Natural killer cell (primary cell): ENCODE results near the gene FAM3D. TPM values are rescaled to one million over a fixed set of nuclear protein-coding genes. Genes with fewer than 3 reads are reported as not detected.

ENCODE experiments used
- ATAC-seq, 3 donors: fragments of 150-1000 bp in 2 of 3; fragments of 200-7000 bp in 1 of 3; cut with Tn5 transposase; 1 replicate in 1 of 3; 2 replicates in 2 of 3; pipeline ENCODE4 v1.10.0; 2021; ENCODE audit warnings: mild to moderate bottlenecking in 2 of 3, moderate library complexity in 2 of 3
- DNase-seq, 2 donors: peaks; one replicate each; pipeline versions ENCODE4 v3.0.0 to v3.0.0-alpha.2; 2013 to 2021; ENCODE audit warnings: mixed read lengths in 1 of 2
- H3K27ac ChIP-seq: one replicate; pipeline ENCODE4 v1.5.1; 2013; ENCODE audit warnings: mild to moderate bottlenecking, low read length
- H3K27me3 ChIP-seq: one replicate; pipeline ENCODE4 v1.6.1; 2013; ENCODE audit warnings: low read length; ENCODE audit not compliant: control insufficient read depth, insufficient read depth
- H3K36me3 ChIP-seq: one replicate; pipeline ENCODE4 v1.6.1; 2013; ENCODE audit warnings: low read length; ENCODE audit not compliant: control insufficient read depth, insufficient read depth
- H3K4me1 ChIP-seq: one replicate; pipeline ENCODE4 v1.6.1; 2013; ENCODE audit warnings: low read length; ENCODE audit not compliant: control insufficient read depth, insufficient read depth
- H3K4me3 ChIP-seq: one replicate; pipeline ENCODE4 v1.5.1; 2013; ENCODE audit warnings: low read length
- H3K9me3 ChIP-seq: one replicate; pipeline ENCODE4 v1.6.1; 2013; ENCODE audit warnings: low read length; ENCODE audit not compliant: control insufficient read depth, insufficient read depth
- H3K27ac Mint-ChIP-seq, 2 donors: one replicate each; pipeline ENCODE4 v1.8.0; 2022; ENCODE audit warnings: mild to moderate bottlenecking in 2 of 2, mixed read lengths in 2 of 2, moderate library complexity in 1 of 2
- H3K27me3 Mint-ChIP-seq, 2 donors: one replicate each; pipeline ENCODE4 v1.8.0; 2022; ENCODE audit warnings: low read depth in 2 of 2, mixed read lengths in 2 of 2
- H3K36me3 Mint-ChIP-seq: one replicate; pipeline ENCODE4 v1.8.0; 2022; ENCODE audit warnings: mixed read lengths
- H3K4me1 Mint-ChIP-seq, 2 donors: one replicate each; pipeline ENCODE4 v1.8.0; 2022; ENCODE audit warnings: mixed read lengths in 2 of 2
- H3K4me3 Mint-ChIP-seq: one replicate; pipeline ENCODE4 v1.8.0; 2022; ENCODE audit warnings: mild to moderate bottlenecking, moderate library complexity, mixed read lengths
- H3K9me3 Mint-ChIP-seq, 2 donors: one replicate each; pipeline ENCODE4 v1.8.0; 2022; ENCODE audit warnings: mixed read lengths in 2 of 2
- WGBS: methylation state at CpG from one replicate; pipeline ENCODE4 v1.1.7; 2013; ENCODE audit warnings: missing lambda C conversion rate; ENCODE audit not compliant: insufficient coverage; 5-methylcytosine and 5-hydroxymethylcytosine counted together
- intact Hi-C: fragments of 100-400 bp; cut with micrococcal nuclease; formaldehyde crosslinking; loops from one replicate; pipeline ENCODE4 v1.14.2; 2022
- total RNA-seq, 4 donors: library from RNA; stranded (reverse); fragments of 120-200 nt in 1 of 4; gene quantifications; one replicate each; pipeline versions ENCODE4 v1.2.3 to v1.2.4, GENCODE V29; 2013 to 2022
- TF ChIP-seq, protein P1 (sequence below): fragments of 200-600 bp; IDR thresholded peaks from one replicate; pipeline ENCODE4 v1.8.0; 2022; ENCODE audit warnings: antibody characterized with exemption

Gene FAM3D
- total RNA-seq, 3 donors from 2014 or later (not counting 1 experiment from before 2014, with no cell fraction given), result not detected

DNA sequence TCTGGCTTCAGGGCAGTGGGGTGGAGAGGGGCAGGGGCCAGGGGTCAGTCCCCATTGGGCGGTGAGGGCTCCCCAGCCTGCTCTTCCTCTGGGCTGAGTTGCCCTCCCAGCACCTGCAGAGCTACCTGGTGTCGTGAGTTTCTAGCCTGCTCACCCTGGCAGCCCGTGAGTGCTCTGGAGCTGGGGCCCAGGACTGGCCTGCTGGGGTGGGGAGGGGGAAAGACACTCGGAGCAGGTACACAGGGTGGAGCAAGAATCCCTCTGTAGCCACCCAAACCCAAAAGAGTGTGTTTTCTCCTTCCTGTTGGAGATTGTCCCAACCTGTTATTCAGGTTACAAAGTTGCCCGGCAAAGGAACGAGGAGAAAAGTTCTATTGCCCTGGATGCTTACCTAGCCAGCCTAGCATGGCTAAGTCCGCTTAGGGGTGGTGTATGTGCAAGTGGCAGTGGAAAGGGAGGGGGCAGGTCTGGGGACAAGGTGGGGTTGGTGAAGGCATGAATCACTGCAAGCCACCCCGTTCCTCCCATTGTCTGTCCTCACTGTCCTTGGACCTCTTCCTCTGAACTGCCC, 8.9 kb downstream of the FAM3D start:
- WGBS, result 92% methylated on average over 8 of the region's 8 CpGs
- no peak overlapping the region for H3K27ac Mint-ChIP-seq
- DNase-seq (no peak), ATAC-seq (no peak)
- TF ChIP-seq, protein P1, sequence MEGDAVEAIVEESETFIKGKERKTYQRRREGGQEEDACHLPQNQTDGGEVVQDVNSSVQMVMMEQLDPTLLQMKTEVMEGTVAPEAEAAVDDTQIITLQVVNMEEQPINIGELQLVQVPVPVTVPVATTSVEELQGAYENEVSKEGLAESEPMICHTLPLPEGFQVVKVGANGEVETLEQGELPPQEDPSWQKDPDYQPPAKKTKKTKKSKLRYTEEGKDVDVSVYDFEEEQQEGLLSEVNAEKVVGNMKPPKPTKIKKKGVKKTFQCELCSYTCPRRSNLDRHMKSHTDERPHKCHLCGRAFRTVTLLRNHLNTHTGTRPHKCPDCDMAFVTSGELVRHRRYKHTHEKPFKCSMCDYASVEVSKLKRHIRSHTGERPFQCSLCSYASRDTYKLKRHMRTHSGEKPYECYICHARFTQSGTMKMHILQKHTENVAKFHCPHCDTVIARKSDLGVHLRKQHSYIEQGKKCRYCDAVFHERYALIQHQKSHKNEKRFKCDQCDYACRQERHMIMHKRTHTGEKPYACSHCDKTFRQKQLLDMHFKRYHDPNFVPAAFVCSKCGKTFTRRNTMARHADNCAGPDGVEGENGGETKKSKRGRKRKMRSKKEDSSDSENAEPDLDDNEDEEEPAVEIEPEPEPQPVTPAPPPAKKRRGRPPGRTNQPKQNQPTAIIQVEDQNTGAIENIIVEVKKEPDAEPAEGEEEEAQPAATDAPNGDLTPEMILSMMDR, result no peak
- H3K4me3 Mint-ChIP-seq, result no peak overlapping the region
- Histone ChIP-seq H3K27ac (no peak overlapping the region), H3K4me3 (no peak overlapping the region), H3K27me3 (no peaks in the 10 kb centered on the region), H3K4me1 (no peaks in the 10 kb centered on the region), H3K9me3 (no peaks in the 10 kb centered on the region), H3K36me3 (no peaks in the 10 kb centered on the region)
- intact Hi-C loops, result no loop called here
- H3K27me3 Mint-ChIP-seq, result peaks cover 0 to 10% of the 10 kb centered on the region in 2 donors
- H3K36me3 Mint-ChIP-seq, result no peaks in the 10 kb centered on the region
- H3K4me1 Mint-ChIP-seq, result no peaks in the 10 kb centered on the region
- H3K9me3 Mint-ChIP-seq, result no peaks in the 10 kb centered on the region

DNA sequence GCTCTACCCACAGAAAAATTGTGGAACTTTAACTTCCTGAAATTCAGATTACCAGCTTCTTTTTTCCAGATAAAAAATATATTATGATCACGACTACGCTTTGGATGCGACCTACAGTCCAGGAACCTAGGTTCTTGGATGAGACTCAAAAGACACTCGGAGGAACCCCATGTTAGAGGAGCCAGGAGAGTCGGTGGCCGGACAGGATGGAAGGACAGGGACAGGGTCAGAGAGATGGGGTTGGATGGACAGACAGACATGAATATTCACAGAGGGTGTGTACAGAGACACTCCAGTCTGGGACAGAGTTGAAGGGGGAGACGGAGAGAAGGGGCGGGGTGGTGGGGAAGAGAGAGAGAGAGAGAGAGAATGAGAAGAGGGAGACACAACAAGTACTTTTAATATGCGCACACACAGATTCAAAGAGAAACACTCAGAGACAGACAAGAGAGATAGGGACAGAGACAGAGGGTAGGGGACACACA, 9.5 kb downstream of the FAM3D start:
- H3K9me3 ChIP-seq, result no peaks in the 10 kb centered on the region
- no peak overlapping the region for H3K27ac ChIP-seq
- 76% methylated on average over 9 of the region's 9 CpGs for WGBS
- no peaks in the 10 kb centered on the region for H3K4me1 ChIP-seq
- TF ChIP-seq, protein P1, result no peak
- ATAC-seq, result no peak
- H3K27ac Mint-ChIP-seq, result no peak overlapping the region
- no peaks in the 10 kb centered on the region for H3K27me3 ChIP-seq
- peaks cover 0 to 3% of the 10 kb centered on the region in 2 donors for H3K9me3 Mint-ChIP-seq
- peaks cover 0 to 10% of the 10 kb centered on the region in 2 donors for H3K27me3 Mint-ChIP-seq
- H3K36me3 ChIP-seq, result no peaks in the 10 kb centered on the region
- intact Hi-C loops, result no loop called here
- no peak for DNase-seq
- H3K4me3 ChIP-seq, result no peak overlapping the region
- H3K36me3 Mint-ChIP-seq, result no peaks in the 10 kb centered on the region
- no peak overlapping the region for H3K4me3 Mint-ChIP-seq
- H3K4me1 Mint-ChIP-seq, result no peaks in the 10 kb centered on the region

DNA sequence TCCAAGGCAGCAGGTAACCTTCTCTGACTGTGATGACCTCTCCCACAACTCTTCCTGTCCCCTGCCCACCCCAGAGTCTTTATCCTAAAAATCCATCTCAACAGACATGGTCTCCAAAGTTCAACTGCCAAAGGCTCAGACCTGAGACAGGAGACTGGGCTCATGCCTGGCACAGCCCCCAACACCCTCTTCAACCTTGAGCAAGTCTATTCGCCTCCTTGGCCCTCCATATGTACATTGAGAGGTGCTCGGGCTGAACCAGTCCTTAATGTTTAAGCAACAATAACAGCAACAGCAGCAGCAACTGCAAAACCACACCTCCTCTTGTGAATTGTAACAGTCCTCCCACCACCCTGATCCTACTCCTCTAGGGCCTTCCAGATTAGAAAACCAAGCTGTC, 9.9 kb downstream of the FAM3D start:
- Mint-ChIP-seq H3K9me3 (peaks cover 0 to 3% of the 10 kb centered on the region in 2 donors), H3K27me3 (peaks cover 0 to 10% of the 10 kb centered on the region in 2 donors), H3K4me3 (no peak overlapping the region), H3K27ac (no peak overlapping the region), H3K4me1 (no peaks in the 10 kb centered on the region), H3K36me3 (no peaks in the 10 kb centered on the region)
- intact Hi-C loops, result no loop called here
- H3K36me3 ChIP-seq, result no peaks in the 10 kb centered on the region
- WGBS, result 82% methylated on average over 2 of the region's 2 CpGs
- H3K4me3 ChIP-seq, result no peak overlapping the region
- TF ChIP-seq, protein P1, result no peak
- no peak for DNase-seq
- no peak overlapping the region for H3K27ac ChIP-seq
- no peaks in the 10 kb centered on the region for H3K27me3 ChIP-seq
- H3K9me3 ChIP-seq, result no peaks in the 10 kb centered on the region
- H3K4me1 ChIP-seq, result no peaks in the 10 kb centered on the region
- no peak for ATAC-seq

DNA sequence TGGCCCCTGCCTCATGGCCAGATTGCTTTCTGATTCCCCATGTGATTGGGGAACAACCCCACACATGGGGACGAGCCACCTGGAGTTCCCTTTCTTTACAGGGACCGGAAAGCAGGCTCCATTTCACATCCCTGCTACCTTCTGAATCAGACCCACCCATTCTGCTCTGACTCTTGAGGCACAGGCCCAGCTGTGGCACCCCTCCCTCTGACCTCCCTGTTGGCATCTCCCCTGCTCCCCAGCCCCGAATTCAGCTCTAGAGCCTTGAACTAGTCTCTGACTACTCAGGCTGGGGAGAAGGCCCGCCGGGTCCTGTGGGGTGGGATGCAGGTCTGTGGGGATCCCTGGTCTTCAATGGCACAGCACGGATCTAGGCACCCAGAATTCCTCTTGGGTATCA, 12.1 kb downstream of the FAM3D start:
- peaks cover 0 to 3% of the 10 kb centered on the region in 2 donors for H3K9me3 Mint-ChIP-seq
- H3K4me3 Mint-ChIP-seq, result no peak overlapping the region
- WGBS, result 83% methylated on average over 6 of the region's 6 CpGs
- no peaks in the 10 kb centered on the region for H3K36me3 ChIP-seq
- no peak overlapping the region for H3K4me3 ChIP-seq
- H3K27ac Mint-ChIP-seq, result no peak overlapping the region
- no peaks in the 10 kb centered on the region for H3K27me3 ChIP-seq
- intact Hi-C loops, result no loop called here
- no peaks in the 10 kb centered on the region for H3K4me1 ChIP-seq
- ATAC-seq (no peak), DNase-seq (no peak)
- H3K27ac ChIP-seq, result no peak overlapping the region
- no peaks in the 10 kb centered on the region for H3K36me3 Mint-ChIP-seq
- peaks cover 0 to 10% of the 10 kb centered on the region in 2 donors for H3K27me3 Mint-ChIP-seq
- TF ChIP-seq, protein P1, result no peak
- no peaks in the 10 kb centered on the region for H3K9me3 ChIP-seq
- H3K4me1 Mint-ChIP-seq, result no peaks in the 10 kb centered on the region
